ENCODE results near the gene SAT2. TPM values are rescaled to one million over a fixed set of nuclear protein-coding genes. Genes with fewer than 3 reads are reported as not detected.

SAT2 gene
- total RNA-seq, 1 donor from 2014 or later, result 89.1 TPM

DNA sequence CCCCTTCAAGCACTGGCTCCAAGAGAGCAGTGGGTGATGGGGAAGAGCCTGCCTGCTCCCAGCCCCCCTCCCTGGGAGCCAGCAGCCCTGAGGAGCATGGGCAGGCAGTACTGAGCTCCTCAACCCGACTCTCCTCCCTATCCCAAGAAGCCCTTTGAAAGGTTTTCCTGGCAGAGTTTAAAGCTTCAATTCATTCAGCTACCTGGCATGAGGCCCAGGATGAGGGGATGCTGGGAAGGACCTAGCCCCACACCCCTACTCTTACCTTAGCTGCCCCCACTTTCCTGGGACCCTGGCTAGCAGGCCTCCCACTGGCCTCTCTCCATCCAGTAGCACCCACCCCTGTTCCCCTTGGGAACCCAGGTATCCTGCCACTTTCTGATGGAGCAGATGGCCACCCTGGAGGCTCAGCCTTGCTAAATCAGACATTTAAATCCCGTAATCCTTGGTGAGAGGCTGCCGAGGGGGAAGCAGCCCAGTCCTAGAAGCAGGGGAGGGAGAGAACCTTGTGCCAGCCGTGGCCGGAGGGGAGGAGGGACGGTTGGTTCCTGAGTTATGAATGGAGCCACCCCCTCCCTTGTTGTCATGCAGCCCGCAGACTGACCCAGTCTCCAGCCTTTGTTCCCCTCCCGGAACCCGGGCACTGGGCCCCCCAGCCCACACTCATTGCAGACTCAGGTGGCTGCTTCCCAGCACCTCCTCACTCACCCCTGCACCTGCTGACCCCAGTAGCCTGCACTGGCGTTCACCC lies 40.2 kb upstream of the SAT2 start:
- no peaks in the 10 kb centered on the region for H3K27me3 Mint-ChIP-seq (ENCODE audit: low read depth)
- TF ChIP-seq, protein P1, sequence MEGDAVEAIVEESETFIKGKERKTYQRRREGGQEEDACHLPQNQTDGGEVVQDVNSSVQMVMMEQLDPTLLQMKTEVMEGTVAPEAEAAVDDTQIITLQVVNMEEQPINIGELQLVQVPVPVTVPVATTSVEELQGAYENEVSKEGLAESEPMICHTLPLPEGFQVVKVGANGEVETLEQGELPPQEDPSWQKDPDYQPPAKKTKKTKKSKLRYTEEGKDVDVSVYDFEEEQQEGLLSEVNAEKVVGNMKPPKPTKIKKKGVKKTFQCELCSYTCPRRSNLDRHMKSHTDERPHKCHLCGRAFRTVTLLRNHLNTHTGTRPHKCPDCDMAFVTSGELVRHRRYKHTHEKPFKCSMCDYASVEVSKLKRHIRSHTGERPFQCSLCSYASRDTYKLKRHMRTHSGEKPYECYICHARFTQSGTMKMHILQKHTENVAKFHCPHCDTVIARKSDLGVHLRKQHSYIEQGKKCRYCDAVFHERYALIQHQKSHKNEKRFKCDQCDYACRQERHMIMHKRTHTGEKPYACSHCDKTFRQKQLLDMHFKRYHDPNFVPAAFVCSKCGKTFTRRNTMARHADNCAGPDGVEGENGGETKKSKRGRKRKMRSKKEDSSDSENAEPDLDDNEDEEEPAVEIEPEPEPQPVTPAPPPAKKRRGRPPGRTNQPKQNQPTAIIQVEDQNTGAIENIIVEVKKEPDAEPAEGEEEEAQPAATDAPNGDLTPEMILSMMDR (conservative IDR thresholded peaks at IDR 0.05), result no peak
- DNase-seq (ENCODE audit: low read depth, low spot score), result no peak
- no peak overlapping the region for H3K4me3 Mint-ChIP-seq
- no peaks in the 10 kb centered on the region for H3K9me3 Mint-ChIP-seq
- H3K4me1 Mint-ChIP-seq, result no peaks in the 10 kb centered on the region
- peaks cover 12% of the 10 kb centered on the region for H3K36me3 Mint-ChIP-seq (ENCODE audit: low read depth)
- no peak overlapping the region for H3K27ac Mint-ChIP-seq (ENCODE audit: unreplicated experiment)

- H3K9me3 Mint-ChIP-seq, result no peaks in the 10 kb centered on the region
- H3K27me3 Mint-ChIP-seq (ENCODE audit: low read depth), result peaks cover 4% of the 10 kb centered on the region
- peak overlapping the region; percentile 83 for H3K27ac Mint-ChIP-seq (ENCODE audit: unreplicated experiment)
- TF ChIP-seq, protein P1 (conservative IDR thresholded peaks at IDR 0.05), result no peak
- peaks cover 8% of the 10 kb centered on the region for H3K36me3 Mint-ChIP-seq (ENCODE audit: low read depth)
- peaks cover 44% of the 10 kb centered on the region for H3K4me1 Mint-ChIP-seq
- H3K4me3 Mint-ChIP-seq, result peak overlapping the region; percentile 76
- peak; percentile 71 for DNase-seq (ENCODE audit: low read depth, low spot score)
Measured at GRCh38 chr17:7656958-7657609, 29.5 kb upstream of the SAT2 start.

GRCh38 chr17:7655541-7655840 lies 27.9 kb upstream of the SAT2 start:
- Mint-ChIP-seq H3K27ac (ENCODE audit: unreplicated experiment) (no peak overlapping the region), H3K27me3 (ENCODE audit: low read depth) (peaks cover 9% of the 10 kb centered on the region), H3K4me3 (no peak overlapping the region), H3K9me3 (no peaks in the 10 kb centered on the region), H3K36me3 (ENCODE audit: low read depth) (peaks cover 8% of the 10 kb centered on the region), H3K4me1 (peaks cover 52% of the 10 kb centered on the region)
- DNase-seq (ENCODE audit: low read depth, low spot score), result no peak
- TF ChIP-seq, protein P1 (conservative IDR thresholded peaks at IDR 0.05), result no peak

DNA sequence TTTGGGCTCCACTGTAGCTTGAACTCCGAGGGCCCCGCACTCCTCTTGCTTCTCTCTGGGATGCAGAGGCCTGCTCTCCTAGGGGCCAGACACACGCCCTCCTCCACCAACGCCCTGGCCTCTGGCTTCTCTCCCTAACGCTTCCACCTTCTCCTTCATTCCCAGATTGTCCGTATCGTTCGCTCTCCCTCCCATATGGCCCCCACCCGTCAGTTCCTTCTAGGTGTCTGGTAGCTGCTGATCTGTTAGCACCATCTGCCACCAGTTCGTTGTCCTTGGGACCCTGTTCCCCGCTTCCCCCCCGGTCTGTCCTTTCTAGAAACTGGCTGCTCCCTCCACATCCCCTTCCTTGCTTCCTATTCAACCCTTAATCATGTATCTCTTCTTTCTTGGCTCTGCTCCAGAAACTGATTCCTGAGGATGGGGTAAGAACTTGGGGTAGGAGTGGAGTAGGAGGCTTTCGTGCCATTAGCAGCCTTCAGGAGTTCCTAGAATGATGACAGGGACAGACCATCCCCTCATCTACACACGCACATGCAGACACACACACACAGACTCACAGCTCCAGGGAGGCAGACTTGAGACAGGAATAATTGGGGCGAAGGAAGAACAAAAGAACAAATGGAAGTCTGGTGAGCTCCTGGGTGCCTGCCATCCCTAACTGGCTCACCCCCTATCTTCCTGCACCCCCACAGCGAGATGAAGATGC lies 27.4 kb upstream of the SAT2 start:
- H3K27me3 Mint-ChIP-seq (ENCODE audit: low read depth), result peaks cover 9% of the 10 kb centered on the region
- no peaks in the 10 kb centered on the region for H3K9me3 Mint-ChIP-seq
- no peak overlapping the region for H3K27ac Mint-ChIP-seq (ENCODE audit: unreplicated experiment)
- DNase-seq (ENCODE audit: low read depth, low spot score), result no peak
- peak overlapping the region; percentile 54 for H3K4me3 Mint-ChIP-seq
- peaks cover 57% of the 10 kb centered on the region for H3K4me1 Mint-ChIP-seq
- peaks cover 8% of the 10 kb centered on the region for H3K36me3 Mint-ChIP-seq (ENCODE audit: low read depth)
- TF ChIP-seq, protein P1 (conservative IDR thresholded peaks at IDR 0.05), result no peak

DNA sequence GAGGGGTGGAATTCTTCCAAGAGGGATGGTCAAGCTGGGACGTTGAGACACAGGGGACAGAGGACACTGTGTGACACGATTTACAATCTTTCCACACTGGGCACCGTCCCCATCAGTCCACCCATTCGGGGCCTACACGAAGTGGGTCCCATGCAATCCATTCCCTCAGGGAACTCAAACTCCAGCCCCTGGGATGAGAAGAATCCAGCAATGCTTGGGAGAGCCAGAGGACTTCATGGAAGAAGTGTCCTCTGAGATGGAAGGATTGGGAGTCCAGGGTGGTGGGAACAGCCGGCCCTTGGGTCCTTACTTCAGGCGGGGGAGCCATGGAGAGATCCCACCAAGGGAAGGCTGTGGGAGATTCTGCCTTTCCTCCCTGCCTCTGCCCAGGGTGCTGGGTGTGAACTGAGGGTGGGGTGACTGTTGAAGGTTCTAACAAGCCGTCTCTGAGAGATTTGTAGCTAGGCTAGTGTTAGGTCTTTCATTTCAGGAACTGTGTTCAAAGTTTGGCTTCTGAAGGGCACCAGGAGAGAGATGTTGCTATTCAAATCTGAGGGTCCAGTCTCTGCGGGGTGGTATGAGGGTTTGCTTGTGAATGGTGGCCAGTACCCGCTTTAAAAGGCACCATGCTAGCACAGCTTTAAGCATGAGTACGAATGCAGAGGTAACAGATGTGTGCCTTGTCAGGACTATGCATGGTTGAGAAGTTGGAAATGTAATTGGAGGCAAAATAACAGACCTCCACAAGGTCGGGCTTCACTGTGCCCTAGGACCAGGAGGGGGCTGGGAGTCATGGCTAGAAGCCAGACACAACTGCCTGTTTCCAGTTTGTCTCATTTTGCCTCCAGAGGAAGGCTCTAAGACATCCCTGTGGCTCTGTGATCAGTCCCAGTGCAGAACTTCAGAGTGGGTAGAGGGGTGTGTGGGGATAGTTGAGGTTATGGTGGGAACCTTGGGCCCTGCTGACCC lies 25.1 kb upstream of the SAT2 start:
- Mint-ChIP-seq H3K27ac (ENCODE audit: unreplicated experiment) (no peak overlapping the region), H3K27me3 (ENCODE audit: low read depth) (peaks cover 9% of the 10 kb centered on the region), H3K9me3 (no peaks in the 10 kb centered on the region), H3K4me3 (peak overlapping the region; percentile 84), H3K36me3 (ENCODE audit: low read depth) (peaks cover 8% of the 10 kb centered on the region), H3K4me1 (peaks cover 51% of the 10 kb centered on the region)
- TF ChIP-seq, protein P1 (conservative IDR thresholded peaks at IDR 0.05), result no peak
- DNase-seq (ENCODE audit: low read depth, low spot score), result no peak

All from neural crest cell (in vitro differentiated cells).